Naive thymus-derived CD4-positive, alpha-beta T cell (primary cell): Measurements from ENCODE around the gene CCRL2. TPM values are rescaled to one million over a fixed set of nuclear protein-coding genes. Genes with fewer than 3 reads are reported as not detected.

Experiments used
- ATAC-seq: fragments of 150-1000 bp; cut with Tn5 transposase; 2 replicates; pipeline ENCODE4 v1.10.0; 2021; ENCODE audit warnings: mild to moderate bottlenecking, moderate library complexity
- CTCF ChIA-PET: fragments of 350-600 bp; sonication (Branson Sonifier 250); formaldehyde crosslinking; loops from one replicate; lab custom pipeline; 2021; ENCODE audit warnings: antibody characterized with exemption; lab: Charles Lee
- POLR2A ChIA-PET: fragments of 350-600 bp; sonication (Branson Sonifier 250); formaldehyde crosslinking; loops from one replicate; lab custom pipeline; 2021; ENCODE audit warnings: antibody characterized with exemption, inconsistent platforms; lab: Charles Lee
- DNase-seq, 9 donors: peaks; one replicate each; pipeline versions ENCODE4 v3.0.0 to v3.0.0-alpha.2; 2020 to 2022; ENCODE audit warnings: mixed read lengths in 1 of 9
- H3K27ac ChIP-seq: one replicate; pipeline ENCODE4 v1.7.0; 2013; ENCODE audit warnings: mild to moderate bottlenecking, low read depth, low read length, moderate library complexity
- H3K27me3 ChIP-seq, 2 donors: one replicate each; pipeline ENCODE4 v1.7.0; 2013; ENCODE audit warnings: low read length in 2 of 2, mild to moderate bottlenecking in 2 of 2, moderate library complexity in 2 of 2; ENCODE audit not compliant: control insufficient read depth in 2 of 2, insufficient read depth in 2 of 2
- H3K36me3 ChIP-seq, 3 experiments: 1 replicate in 2 of 3; 2 replicates in 1 of 3; pipeline ENCODE4 v1.7.0; 2013; ENCODE audit warnings: low read length in 3 of 3, mild to moderate bottlenecking in 3 of 3, moderate library complexity in 1 of 3; ENCODE audit not compliant: insufficient read depth in 3 of 3, control insufficient read depth in 2 of 3
- H3K4me1 ChIP-seq, 2 donors: one replicate each; pipeline ENCODE4 v1.7.0; 2013; ENCODE audit warnings: low read length in 2 of 2, mild to moderate bottlenecking in 2 of 2, moderate library complexity in 1 of 2; ENCODE audit not compliant: control insufficient read depth in 2 of 2, insufficient read depth in 2 of 2
- H3K4me3 ChIP-seq: 2 replicates; pipeline ENCODE4 v1.7.0; 2013; ENCODE audit warnings: mild to moderate bottlenecking, low read length
- H3K9me3 ChIP-seq, 3 experiments: 1 replicate in 2 of 3; 2 replicates in 1 of 3; pipeline ENCODE4 v1.7.0; 2013; ENCODE audit warnings: low read length in 3 of 3; ENCODE audit not compliant: control insufficient read depth in 2 of 3
- H3K27ac Mint-ChIP-seq, 9 donors: one replicate each; pipeline ENCODE4 v1.8.0; 2020 to 2022; ENCODE audit warnings: mixed read lengths in 9 of 9, mild to moderate bottlenecking in 8 of 9, moderate library complexity in 5 of 9, inconsistent platforms in 2 of 9
- H3K27me3 Mint-ChIP-seq, 5 donors: one replicate each; pipeline ENCODE4 v1.8.0; 2021 to 2022; ENCODE audit warnings: mixed read lengths in 5 of 5, mild to moderate bottlenecking in 1 of 5
- H3K36me3 Mint-ChIP-seq, 5 donors: one replicate each; pipeline ENCODE4 v1.8.0; 2020 to 2022; ENCODE audit warnings: mixed read lengths in 5 of 5, mild to moderate bottlenecking in 3 of 5, inconsistent platforms in 1 of 5
- H3K4me1 Mint-ChIP-seq, 7 donors: one replicate each; pipeline ENCODE4 v1.8.0; 2020 to 2022; ENCODE audit warnings: mixed read lengths in 7 of 7, mild to moderate bottlenecking in 3 of 7, inconsistent platforms in 1 of 7
- H3K4me3 Mint-ChIP-seq, 10 donors: one replicate each; pipeline ENCODE4 v1.8.0; 2020 to 2022; ENCODE audit warnings: mild to moderate bottlenecking in 10 of 10, mixed read lengths in 10 of 10, moderate library complexity in 6 of 10, inconsistent platforms in 2 of 10
- H3K9me3 Mint-ChIP-seq, 11 donors: one replicate each; pipeline ENCODE4 v1.8.0; 2020 to 2022; ENCODE audit warnings: mixed read lengths in 11 of 11, mild to moderate bottlenecking in 4 of 11, inconsistent platforms in 1 of 11, moderate library complexity in 1 of 11
- intact Hi-C, 2 donors: fragments of 100-400 bp; cut with micrococcal nuclease; formaldehyde crosslinking; loops; one replicate each; pipeline ENCODE4 v1.15.1; 2023
- polyA plus RNA-seq, 2 donors: library from polyadenylated mRNA; unstranded; fragments of 300-500 nt; fragmentation: Illumina TruSeq; gene quantifications; one replicate each; pipeline ENCODE4 v1.2.3, GENCODE V29; 2021
- total RNA-seq, 6 experiments: library from RNA in 5 of 6; stranded (reverse) in 5 of 6; gene quantifications; 1 replicate in 5 of 6; 2 replicates in 1 of 6; pipeline ENCODE4 v1.2.3 and lab custom pipeline; 2021 to 2026

Gene CCRL2
- total and polyA plus RNA-seq, 7 experiments from 2014 or later: 0.34 to 20.5 (median 1.3) TPM

DNA sequence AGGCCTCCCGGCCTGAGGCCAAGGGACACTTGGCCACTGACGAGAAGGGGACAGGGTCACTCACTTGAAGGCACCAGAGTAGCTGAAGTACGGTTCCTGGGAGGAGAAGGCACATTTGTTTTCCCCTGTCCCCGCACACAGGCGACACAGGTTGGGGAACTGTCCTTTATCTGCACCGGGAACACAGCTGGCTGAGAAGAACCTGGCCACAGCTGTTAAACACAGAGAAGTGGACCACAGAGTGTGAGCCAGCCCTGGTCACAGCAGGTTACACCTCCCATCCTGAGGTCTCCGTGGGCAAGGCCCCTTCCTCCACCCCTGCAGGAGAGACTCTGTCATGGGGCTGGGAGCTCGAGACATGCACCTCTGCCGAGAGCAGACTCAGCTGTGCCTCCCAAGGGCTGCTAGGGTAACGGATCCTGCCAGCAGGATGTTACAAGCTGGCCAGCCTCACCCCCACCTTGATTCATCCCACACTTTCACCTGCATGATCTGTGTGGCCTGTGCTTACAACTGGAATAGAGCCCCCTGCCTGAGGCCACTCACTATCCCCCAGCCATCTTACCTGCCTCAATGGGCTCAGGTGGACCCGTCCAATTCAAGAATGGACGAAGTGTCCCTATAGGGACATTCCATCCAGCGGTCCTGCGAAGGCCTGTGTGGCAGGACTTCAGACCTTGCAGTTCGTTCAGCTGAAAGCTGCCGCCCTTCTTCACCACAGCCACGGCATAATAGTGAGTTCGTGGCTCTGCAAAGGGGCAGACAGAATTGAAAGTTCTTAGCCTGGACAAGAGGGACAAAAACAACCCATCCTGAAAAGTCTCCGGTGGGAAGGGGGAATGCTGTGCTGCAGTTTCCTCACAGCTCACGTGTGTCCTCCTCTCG lies 48.4 kb downstream of the CCRL2 start:
- H3K27me3 Mint-ChIP-seq: peaks cover 2 to 58% (median 14%) of the 10 kb centered on the region in 5 donors
- ChIA-PET POLR2A (no interaction called here), CTCF (no interaction called here)
- no peak overlapping the region for H3K4me3 ChIP-seq
- H3K4me1 Mint-ChIP-seq: peaks cover 0 to 3% (median 0%) of the 10 kb centered on the region in 7 donors
- H3K36me3 Mint-ChIP-seq: no peaks in the 10 kb centered on the region
- no peak overlapping the region for H3K4me3 Mint-ChIP-seq
- no peaks in the 10 kb centered on the region for H3K9me3 Mint-ChIP-seq
- no peaks in the 10 kb centered on the region for H3K4me1 ChIP-seq
- no peaks in the 10 kb centered on the region for H3K27me3 ChIP-seq
- H3K36me3 ChIP-seq: no peaks in the 10 kb centered on the region
- intact Hi-C loops: no loop called here
- H3K9me3 ChIP-seq: no peaks in the 10 kb centered on the region
- no peak for DNase-seq
- no peak for ATAC-seq
- no peak overlapping the region for H3K27ac Mint-ChIP-seq
- no peak overlapping the region for H3K27ac ChIP-seq

GRCh38 chr3:46456118-46456517 lies 49.1 kb downstream of the CCRL2 start:
- Mint-ChIP-seq H3K27ac (no peak overlapping the region), H3K9me3 (peaks cover 0 to under 1% (median 0%) of the 10 kb centered on the region in 11 donors), H3K27me3 (peaks cover 7 to 59% (median 20%) of the 10 kb centered on the region in 5 donors), H3K4me3 (no peak overlapping the region), H3K4me1 (peaks cover 0 to 3% (median 0%) of the 10 kb centered on the region in 7 donors), H3K36me3 (no peaks in the 10 kb centered on the region)
- Histone ChIP-seq H3K4me3 (no peak overlapping the region), H3K36me3 (no peaks in the 10 kb centered on the region), H3K27ac (no peak overlapping the region), H3K4me1 (no peaks in the 10 kb centered on the region), H3K9me3 (no peaks in the 10 kb centered on the region), H3K27me3 (no peaks in the 10 kb centered on the region)
- no peak for DNase-seq
- ATAC-seq: no peak
- intact Hi-C loops: no loop called here
- CTCF ChIA-PET: no interaction called here
- POLR2A ChIA-PET: no interaction called here

Other genes with a start within 250 kb of the CCRL2 start
- 10 to 100 TPM in 2 of 5 experiments, 1 to 10 TPM in 3; 2.2 to 27.6 (median 4.5) TPM for gene CCR1, start 198.9 kb upstream of the CCRL2 start, total RNA-seq
- under 1 TPM; 0.08 to 0.09 TPM for gene CCR1, start 198.9 kb upstream of the CCRL2 start, polyA plus RNA-seq
- 1 to 10 TPM in 2 of 5 experiments, under 1 TPM in 1, not detected in 2; 0.17 to 7.4 (median 2.4) TPM for gene CCR3, start 164.8 kb upstream of the CCRL2 start, total RNA-seq
- gene CCR3, start 164.8 kb upstream of the CCRL2 start, polyA plus RNA-seq: not detected
- gene CCR2, start 53.1 kb upstream of the CCRL2 start, total RNA-seq: 10 to 100 TPM in 2 of 5 experiments, 1 to 10 TPM in 1, under 1 TPM in 2; 0.41 to 34.9 (median 2.0) TPM
- under 1 TPM in 1 of 2 donors, not detected in 1; 0.13 TPM for gene CCR2, start 53.1 kb upstream of the CCRL2 start, polyA plus RNA-seq
- gene CCR5, start 36.3 kb upstream of the CCRL2 start, total RNA-seq: 10 to 100 TPM in 1 of 5 experiments, 1 to 10 TPM in 1, under 1 TPM in 3; 0.66 to 22.5 (median 0.95) TPM
- not detected for gene CCR5, start 36.3 kb upstream of the CCRL2 start, polyA plus RNA-seq
- under 1 TPM in 1 of 5 experiments, not detected in 4; 0.78 TPM for gene LTF, start 57.6 kb downstream of the CCRL2 start, total RNA-seq
- gene LTF, start 57.6 kb downstream of the CCRL2 start, polyA plus RNA-seq: not detected
- not detected for gene RTP3, start 90.7 kb downstream of the CCRL2 start, total RNA-seq
- gene RTP3, start 90.7 kb downstream of the CCRL2 start, polyA plus RNA-seq: not detected
- gene LRRC2, start 159.0 kb downstream of the CCRL2 start, total RNA-seq: under 1 TPM in 4 of 5 experiments, not detected in 1; 0.10 to 0.35 (median 0.22) TPM
- gene LRRC2, start 159.0 kb downstream of the CCRL2 start, polyA plus RNA-seq: under 1 TPM in 1 of 2 donors, not detected in 1; 0.48 TPM
- gene FAM240A, start 205.3 kb downstream of the CCRL2 start, total RNA-seq: not detected
- gene FAM240A, start 205.3 kb downstream of the CCRL2 start, polyA plus RNA-seq: not detected